Skin epidermis (tissue), 12 donors: Measurements from ENCODE around the gene ZNF280D.
"Not testable (repeated sequence)": the region's sequence is repeated elsewhere in the genome, so short reads cannot be mapped to it uniquely, and the experiment has no call there.

Source experiments
- H3K27ac ChIP-seq, 21 experiments: fragments of 200-600 bp; sonication (generic) in 11 of 21; one replicate each; pipeline ENCODE4 v1.5.0; 2020; ENCODE audit warnings: mild to moderate bottlenecking in 3 of 21, inconsistent platforms in 2 of 21, moderate library complexity in 2 of 21
- H3K4me3 ChIP-seq, 7 experiments: fragments of 200-600 bp; sonication (generic) in 2 of 7; one replicate each; pipeline ENCODE4 v1.5.0; 2020; ENCODE audit warnings: inconsistent platforms in 2 of 7, mild to moderate bottlenecking in 2 of 7, moderate library complexity in 1 of 7

The ZNF280D gene

GRCh38 chr15:56724232-56724631, 9.1 kb downstream of the ZNF280D start:
- Histone ChIP-seq H3K4me3 (no peak overlapping the region), H3K27ac (no peak overlapping the region)

DNA sequence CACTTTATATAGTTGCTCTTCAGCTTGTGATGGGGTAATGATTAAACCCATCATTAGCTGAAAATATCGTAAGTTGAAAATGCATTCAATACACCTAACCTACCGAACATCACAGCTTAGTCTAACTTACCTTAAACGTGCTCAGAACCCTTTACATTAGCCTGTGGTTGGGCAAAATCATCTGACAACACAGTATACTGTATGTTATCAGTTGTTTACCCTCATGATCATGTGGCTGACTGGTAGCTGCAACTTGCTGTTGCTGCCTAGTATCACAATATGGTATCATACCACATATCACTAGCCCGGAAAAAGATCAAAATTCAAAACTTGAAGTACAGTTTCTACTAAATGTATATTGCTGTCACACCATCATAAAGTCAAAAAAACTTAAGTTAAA, 9.5 kb downstream of the ZNF280D start:
- H3K27ac ChIP-seq: no peak overlapping the region
- H3K4me3 ChIP-seq: no peak overlapping the region

DNA sequence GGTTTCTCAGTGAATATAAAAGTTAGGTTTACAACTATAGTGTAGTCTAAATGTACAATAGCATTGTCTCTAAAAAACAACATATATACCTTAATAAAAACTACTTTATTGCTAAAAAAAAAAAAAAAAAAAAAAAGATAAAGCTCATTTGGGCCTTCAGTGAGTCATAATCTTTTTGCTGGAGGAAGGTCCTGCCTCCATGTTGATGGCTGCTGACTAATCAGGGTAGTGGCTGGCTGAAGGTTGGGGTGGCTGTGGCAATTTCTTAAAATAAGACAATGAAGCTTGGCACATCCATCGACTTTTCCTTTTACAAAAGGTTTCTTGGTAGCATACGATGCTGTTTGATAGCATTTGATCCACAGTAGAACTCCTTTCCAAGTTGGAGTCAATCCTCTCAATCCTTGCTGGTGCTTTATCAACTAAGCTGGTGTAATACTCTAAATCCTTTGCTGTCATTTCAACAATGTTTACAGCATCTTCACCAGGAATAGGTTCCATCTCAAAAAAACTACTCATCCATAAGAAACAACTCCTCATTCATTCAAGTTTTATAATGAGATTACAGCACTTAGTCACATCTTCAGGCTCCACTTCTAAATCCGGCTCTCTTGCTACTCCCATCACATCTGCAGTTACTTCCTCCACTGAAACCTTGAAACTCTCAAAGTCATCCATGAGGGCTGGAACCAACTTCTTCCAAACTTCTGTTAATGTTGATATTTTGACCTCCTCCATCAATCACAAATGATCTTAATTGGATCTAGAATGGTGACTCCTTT, 13.3 kb downstream of the ZNF280D start:
- no peak overlapping the region for H3K27ac ChIP-seq
- no peak overlapping the region for H3K4me3 ChIP-seq

- Histone ChIP-seq H3K4me3 (no peak overlapping the region), H3K27ac (no peak overlapping the region)
Observed at GRCh38 chr15:56719021-56719612, 14.2 kb downstream of the ZNF280D start.

GRCh38 chr15:56718560-56718959, 14.7 kb downstream of the ZNF280D start:
- H3K27ac ChIP-seq: no peak overlapping the region
- no peak overlapping the region for H3K4me3 ChIP-seq

GRCh38 chr15:56716334-56716733, 17.0 kb downstream of the ZNF280D start:
- no peak overlapping the region for H3K27ac ChIP-seq
- H3K4me3 ChIP-seq: no peak overlapping the region

- H3K27ac ChIP-seq: no peak overlapping the region
- no peak overlapping the region for H3K4me3 ChIP-seq
Observed at GRCh38 chr15:56715220-56715619, 18.1 kb downstream of the ZNF280D start.

DNA sequence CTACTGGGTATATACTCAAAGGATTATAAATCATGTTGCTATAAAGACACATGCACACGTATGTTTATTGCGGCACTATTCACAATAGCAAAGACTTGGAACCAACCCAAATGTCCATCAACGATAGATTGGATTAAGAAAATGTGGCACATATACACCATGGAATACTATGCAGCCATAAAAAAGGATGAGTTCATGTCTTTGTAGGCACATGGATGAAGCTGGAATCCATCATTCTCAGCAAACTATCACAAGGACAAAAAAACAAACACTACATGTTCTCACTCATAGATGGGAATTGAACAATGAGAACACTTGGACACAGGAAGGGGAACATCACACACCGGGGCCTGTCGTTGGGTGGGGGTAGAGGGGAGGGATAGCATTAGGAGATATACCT, 23.8 kb downstream of the ZNF280D start:
- not testable (repeated sequence) for H3K27ac ChIP-seq, H3K4me3 ChIP-seq

- H3K4me3 ChIP-seq: no peak overlapping the region
- H3K27ac ChIP-seq: no peak overlapping the region
Observed at GRCh38 chr15:56699743-56700142, 33.6 kb downstream of the ZNF280D start.

GRCh38 chr15:56698270-56698669, 35.0 kb downstream of the ZNF280D start:
- Histone ChIP-seq H3K27ac (no peak overlapping the region), H3K4me3 (no peak overlapping the region)

DNA sequence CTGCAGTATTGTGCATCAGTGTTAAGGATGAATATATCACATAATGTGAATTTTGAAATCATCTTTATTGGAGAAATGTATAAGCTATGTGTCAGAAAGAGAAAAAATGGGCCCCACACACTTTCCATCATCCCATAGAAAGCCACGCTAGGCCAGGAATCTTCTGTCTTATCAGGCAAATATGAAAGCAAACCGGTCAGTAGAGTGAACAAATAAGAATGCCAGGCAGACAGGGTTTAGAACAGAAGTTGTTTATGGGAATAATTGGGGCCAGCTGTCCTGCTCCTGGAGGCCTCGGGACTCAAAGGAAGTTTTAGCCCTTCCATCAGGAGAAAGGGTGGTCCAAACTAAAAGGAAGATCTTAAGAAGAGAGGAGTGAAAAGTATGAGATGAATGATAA, 39.5 kb downstream of the ZNF280D start:
- no peak overlapping the region for H3K27ac ChIP-seq
- H3K4me3 ChIP-seq: no peak overlapping the region

- Histone ChIP-seq H3K27ac (no peak overlapping the region), H3K4me3 (no peak overlapping the region)
Observed at GRCh38 chr15:56690733-56691132, 42.6 kb downstream of the ZNF280D start.

DNA sequence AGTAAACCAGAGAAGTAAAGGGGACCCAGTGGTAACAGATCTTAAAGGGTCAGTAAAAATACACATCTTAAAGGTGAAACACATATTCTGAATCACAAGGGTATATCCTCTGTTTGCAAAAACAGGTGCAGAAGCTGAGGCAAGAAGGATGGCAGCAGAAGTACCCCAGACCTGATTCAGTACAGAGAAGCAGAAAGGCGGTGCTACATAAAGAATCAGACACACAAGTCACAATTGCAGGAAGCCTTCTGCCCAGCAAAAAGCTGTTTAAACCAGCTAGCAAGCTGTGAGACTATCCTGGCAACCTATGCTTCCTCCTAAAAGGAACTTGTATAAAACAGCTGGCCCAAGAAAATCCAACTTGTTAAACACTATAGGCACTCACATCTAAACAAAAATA, 49.4 kb downstream of the ZNF280D start:
- H3K4me3 ChIP-seq: no peak overlapping the region
- H3K27ac ChIP-seq: no peak overlapping the region

GRCh38 chr15:56681113-56681512, 52.2 kb downstream of the ZNF280D start:
- no peak overlapping the region for H3K4me3 ChIP-seq

DNA sequence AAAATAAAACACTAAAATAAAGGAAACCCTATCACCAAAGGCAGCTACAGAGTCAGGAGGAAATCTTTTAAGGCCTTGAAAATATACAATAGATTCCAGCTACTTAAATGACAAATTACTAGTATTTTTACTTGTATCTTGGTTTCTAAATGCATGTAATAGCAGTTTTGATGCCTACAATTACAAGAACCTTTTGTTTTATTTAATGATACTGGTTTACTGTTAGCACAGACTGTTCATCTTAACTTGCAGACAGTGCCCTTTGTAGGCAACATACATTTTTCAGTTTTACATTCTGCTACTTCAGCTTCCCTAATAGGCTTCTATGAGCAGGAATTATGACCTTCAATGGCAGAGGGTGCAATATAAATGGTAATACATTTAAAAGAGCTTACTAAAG, 54.1 kb downstream of the ZNF280D start:
- Histone ChIP-seq H3K4me3 (no peak overlapping the region), H3K27ac (no peak overlapping the region)

More at GRCh38 chr15:56681113-56681512, 52.2 kb downstream of the ZNF280D start:
- no peak overlapping the region for H3K27ac ChIP-seq

DNA sequence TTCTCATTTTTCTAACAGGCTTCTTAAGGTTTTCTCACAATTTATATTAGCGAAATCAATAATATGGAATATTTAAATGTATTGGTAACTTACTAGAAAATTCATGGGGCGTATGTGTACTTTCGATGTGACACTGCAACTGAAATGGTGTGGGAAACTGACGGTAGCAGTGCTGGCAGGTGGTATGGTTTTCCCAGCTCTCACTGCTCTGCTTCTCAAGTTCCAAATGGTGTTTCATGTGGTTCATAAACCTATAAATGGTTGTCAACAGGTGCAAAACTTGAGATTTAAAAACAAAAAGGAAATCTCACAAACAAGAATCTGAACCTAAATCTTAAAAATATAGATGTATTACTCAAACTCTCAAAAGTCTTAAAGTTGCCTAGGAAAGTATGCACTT, 54.7 kb downstream of the ZNF280D start:
- Histone ChIP-seq H3K4me3 (no peak overlapping the region), H3K27ac (no peak overlapping the region)

DNA sequence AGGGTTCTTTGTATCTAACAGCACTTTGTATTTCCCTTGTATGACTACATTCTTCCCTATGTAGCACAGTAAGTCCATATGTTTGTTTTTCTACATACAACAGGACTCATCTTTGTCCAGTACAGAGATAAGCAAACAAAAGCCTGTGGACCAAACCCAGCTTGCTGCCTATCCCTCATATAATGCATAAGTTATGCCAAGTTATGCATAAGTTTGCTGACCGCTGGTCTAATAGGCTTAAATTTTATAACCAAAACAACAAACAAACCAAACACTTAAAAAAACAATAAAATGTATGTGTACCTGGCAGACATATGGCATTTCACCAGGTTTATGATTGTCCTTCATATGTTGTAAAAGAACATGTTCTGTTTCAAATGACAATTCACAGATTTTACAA, 56.0 kb downstream of the ZNF280D start:
- Histone ChIP-seq H3K27ac (no peak overlapping the region), H3K4me3 (no peak overlapping the region)

- Histone ChIP-seq H3K27ac (no peak overlapping the region), H3K4me3 (no peak overlapping the region)
Observed at GRCh38 chr15:56675930-56676329, 57.4 kb downstream of the ZNF280D start.

GRCh38 chr15:56674857-56675256, 58.5 kb downstream of the ZNF280D start:
- no peak overlapping the region for H3K4me3 ChIP-seq
- H3K27ac ChIP-seq: no peak overlapping the region

- Histone ChIP-seq H3K27ac (no peak overlapping the region), H3K4me3 (no peak overlapping the region)
Observed at GRCh38 chr15:56672721-56673120, 60.6 kb downstream of the ZNF280D start.

GRCh38 chr15:56667517-56667916, 65.8 kb downstream of the ZNF280D start:
- H3K4me3 ChIP-seq: no peak overlapping the region
- no peak overlapping the region for H3K27ac ChIP-seq

DNA sequence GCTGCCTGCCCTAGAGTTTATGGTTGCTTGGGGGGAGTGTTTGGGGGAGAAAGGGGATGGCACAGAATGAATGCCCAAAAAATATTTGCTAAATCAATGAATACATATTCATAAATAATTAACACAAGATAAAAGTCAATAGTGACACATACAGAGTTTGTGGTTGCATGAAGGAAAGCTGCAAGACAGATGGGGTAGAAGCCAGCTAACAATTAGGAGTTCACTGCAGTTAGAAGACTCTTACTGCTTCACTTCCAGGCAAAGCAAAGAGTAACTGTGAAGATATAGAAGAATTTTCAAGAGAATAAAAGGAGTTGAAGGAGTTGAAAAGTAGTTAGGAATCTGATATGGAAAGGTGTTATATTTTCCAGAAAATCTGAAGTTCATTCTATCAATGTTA, 72.4 kb downstream of the ZNF280D start:
- Histone ChIP-seq H3K27ac (no peak overlapping the region), H3K4me3 (no peak overlapping the region)
